ENCODE results near the gene TTLL5. TPM values are rescaled to one million over a fixed set of nuclear protein-coding genes. Genes with fewer than 3 reads are reported as not detected.

The TTLL5 gene
- total RNA-seq, 1 donor from 2014 or later: 15.5 TPM

- H3K4me3 ChIP-seq (ENCODE audit: low read depth, low read length): no peak overlapping the region
- DNase-seq (ENCODE audit: low read depth) (no peak), FAIRE-seq (no peak)
- H3K27me3 ChIP-seq (ENCODE audit: control insufficient read depth, insufficient read depth, low read length): no peaks in the 10 kb centered on the region
- no peaks in the 10 kb centered on the region for H3K36me3 ChIP-seq (ENCODE audit: control insufficient read depth, insufficient read depth, low read length)
- no peak for TF ChIP-seq CTCF (IDR thresholded peaks at IDR 0.05; ENCODE audit: insufficient read depth, low read length, severe bottlenecking)
These were observed 204.5 kb downstream of the TTLL5 start for GRCh38 chr14:75865531-75865930.

- DNase-seq (ENCODE audit: low read depth) (no peak), FAIRE-seq (no peak)
- no peaks in the 10 kb centered on the region for H3K27me3 ChIP-seq (ENCODE audit: control insufficient read depth, insufficient read depth, low read length)
These were observed 205.9 kb downstream of the TTLL5 start for GRCh38 chr14:75866970-75867369.

GRCh38 chr14:75871181-75871880 lies 210.3 kb downstream of the TTLL5 start:
- Histone ChIP-seq H3K27me3 (ENCODE audit: control insufficient read depth, insufficient read depth, low read length) (no peaks in the 10 kb centered on the region), H3K36me3 (ENCODE audit: control insufficient read depth, insufficient read depth, low read length) (no peaks in the 10 kb centered on the region), H3K4me3 (ENCODE audit: low read depth, low read length) (no peak overlapping the region)
- DNase-seq (ENCODE audit: low read depth) (no peak), FAIRE-seq (no peak)
- TF ChIP-seq CTCF (IDR thresholded peaks at IDR 0.05; ENCODE audit: insufficient read depth, low read length, severe bottlenecking): no peak

More at GRCh38 chr14:75866970-75867369, 205.9 kb downstream of the TTLL5 start:
- no peak overlapping the region for H3K4me3 ChIP-seq (ENCODE audit: low read depth, low read length)
- H3K36me3 ChIP-seq (ENCODE audit: control insufficient read depth, insufficient read depth, low read length): no peaks in the 10 kb centered on the region
- TF ChIP-seq CTCF (IDR thresholded peaks at IDR 0.05; ENCODE audit: insufficient read depth, low read length, severe bottlenecking): no peak

GRCh38 chr14:75875958-75876357 lies 214.9 kb downstream of the TTLL5 start:
- DNase-seq (ENCODE audit: low read depth) (no peak), FAIRE-seq (peak; percentile 92)
- no peaks in the 10 kb centered on the region for H3K27me3 ChIP-seq (ENCODE audit: control insufficient read depth, insufficient read depth, low read length)
- H3K4me3 ChIP-seq (ENCODE audit: low read depth, low read length): no peak overlapping the region
- TF ChIP-seq CTCF (IDR thresholded peaks at IDR 0.05; ENCODE audit: insufficient read depth, low read length, severe bottlenecking): no peak
- no peaks in the 10 kb centered on the region for H3K36me3 ChIP-seq (ENCODE audit: control insufficient read depth, insufficient read depth, low read length)

GRCh38 chr14:75876530-75876929 lies 215.5 kb downstream of the TTLL5 start:
- DNase-seq (ENCODE audit: low read depth) (no peak), FAIRE-seq (no peak)
- H3K36me3 ChIP-seq (ENCODE audit: control insufficient read depth, insufficient read depth, low read length): no peaks in the 10 kb centered on the region
- no peaks in the 10 kb centered on the region for H3K27me3 ChIP-seq (ENCODE audit: control insufficient read depth, insufficient read depth, low read length)
- no peak overlapping the region for H3K4me3 ChIP-seq (ENCODE audit: low read depth, low read length)
- no peak for TF ChIP-seq CTCF (IDR thresholded peaks at IDR 0.05; ENCODE audit: insufficient read depth, low read length, severe bottlenecking)

GRCh38 chr14:75877292-75877691 lies 216.2 kb downstream of the TTLL5 start:
- FAIRE-seq (no peak), DNase-seq (ENCODE audit: low read depth) (peak; percentile 91)

More at GRCh38 chr14:75877292-75877691, 216.2 kb downstream of the TTLL5 start:
- H3K36me3 ChIP-seq (ENCODE audit: control insufficient read depth, insufficient read depth, low read length): no peaks in the 10 kb centered on the region
- H3K4me3 ChIP-seq (ENCODE audit: low read depth, low read length): no peak overlapping the region
- H3K27me3 ChIP-seq (ENCODE audit: control insufficient read depth, insufficient read depth, low read length): no peaks in the 10 kb centered on the region
- no peak for TF ChIP-seq CTCF (IDR thresholded peaks at IDR 0.05; ENCODE audit: insufficient read depth, low read length, severe bottlenecking)
